Measurements from ENCODE around the gene ARHGEF28. TPM values are rescaled to one million over a fixed set of nuclear protein-coding genes. Genes with fewer than 3 reads are reported as not detected.

ARHGEF28 gene
- total RNA-seq, 2 experiments from 2014 or later = not detected

GRCh38 chr5:73851471-73852181, 225.6 kb downstream of the ARHGEF28 start:
- CTCF ChIA-PET = no interaction called here
- no peaks in the 10 kb centered on the region for H3K36me3 Mint-ChIP-seq

DNA sequence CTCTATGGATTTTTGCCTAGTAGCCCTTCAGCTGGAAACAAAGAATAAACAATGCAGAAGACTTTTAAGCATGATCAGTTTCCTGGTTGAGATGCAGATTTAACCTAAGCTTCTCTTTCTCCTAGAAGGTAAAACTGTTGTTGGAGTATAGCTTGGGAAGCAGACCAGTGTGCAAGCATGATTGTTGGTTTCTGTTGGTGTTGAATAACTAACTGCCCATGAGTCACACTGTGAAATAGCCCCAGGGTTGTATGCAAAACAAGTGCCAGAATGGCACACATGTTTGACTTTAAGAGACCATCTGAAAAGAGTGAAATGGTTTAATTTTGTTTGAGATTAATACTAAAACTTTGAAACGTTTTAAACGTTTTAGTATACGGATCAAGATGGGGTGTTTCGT, 227.1 kb downstream of the ARHGEF28 start:
- peaks cover 20% of the 10 kb centered on the region for H3K27me3 Mint-ChIP-seq
- DNase-seq (no peak), ATAC-seq (no peak)
- no peak overlapping the region for H3K4me3 Mint-ChIP-seq
- H3K27ac Mint-ChIP-seq = no peak overlapping the region
- H3K36me3 Mint-ChIP-seq = no peaks in the 10 kb centered on the region
- CTCF ChIA-PET = no interaction called here
- H3K9me3 Mint-ChIP-seq (ENCODE audit: low read depth) = no peaks in the 10 kb centered on the region
- no peaks in the 10 kb centered on the region for H3K4me1 Mint-ChIP-seq

More at GRCh38 chr5:73851471-73852181, 225.6 kb downstream of the ARHGEF28 start:
- peaks cover 25% of the 10 kb centered on the region for H3K27me3 Mint-ChIP-seq
- no peak overlapping the region for H3K4me3 Mint-ChIP-seq
- H3K27ac Mint-ChIP-seq = no peak overlapping the region
- ATAC-seq (no peak), DNase-seq (no peak)
- no peaks in the 10 kb centered on the region for H3K4me1 Mint-ChIP-seq
- H3K9me3 Mint-ChIP-seq (ENCODE audit: low read depth) = no peaks in the 10 kb centered on the region

- no peak for ATAC-seq
- H3K27ac Mint-ChIP-seq = no peak overlapping the region
- no peaks in the 10 kb centered on the region for H3K4me1 Mint-ChIP-seq
- no peaks in the 10 kb centered on the region for H3K36me3 Mint-ChIP-seq
- H3K4me3 Mint-ChIP-seq = no peak overlapping the region
- H3K9me3 Mint-ChIP-seq (ENCODE audit: low read depth) = no peaks in the 10 kb centered on the region
- no peak for DNase-seq
- H3K27me3 Mint-ChIP-seq = peaks cover 26% of the 10 kb centered on the region
- CTCF ChIA-PET = no interaction called here
Measured at GRCh38 chr5:73856997-73857396, 231.0 kb downstream of the ARHGEF28 start.

DNA sequence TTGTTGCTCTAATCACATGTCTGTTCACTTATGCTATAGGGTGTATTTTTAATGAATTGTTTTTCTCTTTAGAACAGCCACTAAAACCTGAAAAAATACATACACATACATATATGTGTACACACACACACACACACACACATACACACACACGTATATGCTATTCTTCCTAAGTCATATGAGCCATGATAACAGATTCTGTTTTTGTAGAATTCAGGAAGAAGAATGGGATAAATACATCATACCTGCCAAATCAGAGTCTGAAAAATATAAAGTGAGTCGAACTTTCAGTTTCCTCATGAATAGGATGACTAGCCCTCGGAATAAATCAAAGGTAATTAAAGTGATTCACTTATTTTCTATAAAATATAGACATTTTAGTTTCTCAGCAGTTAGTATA, 231.4 kb downstream of the ARHGEF28 start:
- H3K27ac Mint-ChIP-seq = no peak overlapping the region
- DNase-seq = no peak
- CTCF ChIA-PET = no interaction called here
- no peak overlapping the region for H3K4me3 Mint-ChIP-seq
- H3K27me3 Mint-ChIP-seq = peaks cover 29% of the 10 kb centered on the region
- no peaks in the 10 kb centered on the region for H3K36me3 Mint-ChIP-seq
- H3K4me1 Mint-ChIP-seq = no peaks in the 10 kb centered on the region
- no peaks in the 10 kb centered on the region for H3K9me3 Mint-ChIP-seq (ENCODE audit: low read depth)
- no peak for ATAC-seq

- Mint-ChIP-seq H3K27ac (no peak overlapping the region), H3K9me3 (ENCODE audit: low read depth) (no peaks in the 10 kb centered on the region), H3K4me3 (no peak overlapping the region), H3K27me3 (peaks cover 30% of the 10 kb centered on the region), H3K4me1 (no peaks in the 10 kb centered on the region), H3K36me3 (no peaks in the 10 kb centered on the region)
- DNase-seq (no peak), ATAC-seq (no peak)
- CTCF ChIA-PET = no interaction called here
Measured at GRCh38 chr5:73858054-73858453, 232.1 kb downstream of the ARHGEF28 start.

- Mint-ChIP-seq H3K27ac (no peak overlapping the region), H3K4me3 (no peak overlapping the region), H3K36me3 (no peaks in the 10 kb centered on the region), H3K4me1 (no peaks in the 10 kb centered on the region), H3K27me3 (peaks cover 37% of the 10 kb centered on the region), H3K9me3 (ENCODE audit: low read depth) (no peaks in the 10 kb centered on the region)
- DNase-seq = no peak
- no peak for ATAC-seq
- CTCF ChIA-PET = no interaction called here
Measured at GRCh38 chr5:73858776-73859175, 232.8 kb downstream of the ARHGEF28 start.

GRCh38 chr5:73859696-73860095, 233.7 kb downstream of the ARHGEF28 start:
- CTCF ChIA-PET = no interaction called here
- H3K4me1 Mint-ChIP-seq = no peaks in the 10 kb centered on the region
- no peaks in the 10 kb centered on the region for H3K9me3 Mint-ChIP-seq (ENCODE audit: low read depth)
- ATAC-seq (no peak), DNase-seq (no peak)
- H3K27me3 Mint-ChIP-seq = peaks cover 42% of the 10 kb centered on the region
- no peak overlapping the region for H3K27ac Mint-ChIP-seq
- H3K36me3 Mint-ChIP-seq = no peaks in the 10 kb centered on the region
- H3K4me3 Mint-ChIP-seq = no peak overlapping the region

GRCh38 chr5:73861313-73861988, 235.5 kb downstream of the ARHGEF28 start:
- Mint-ChIP-seq H3K27me3 (peaks cover 45% of the 10 kb centered on the region), H3K4me3 (no peak overlapping the region), H3K9me3 (ENCODE audit: low read depth) (no peaks in the 10 kb centered on the region), H3K36me3 (no peaks in the 10 kb centered on the region), H3K27ac (no peak overlapping the region), H3K4me1 (no peaks in the 10 kb centered on the region)
- DNase-seq = no peak
- CTCF ChIA-PET = no interaction called here
- no peak for ATAC-seq

DNA sequence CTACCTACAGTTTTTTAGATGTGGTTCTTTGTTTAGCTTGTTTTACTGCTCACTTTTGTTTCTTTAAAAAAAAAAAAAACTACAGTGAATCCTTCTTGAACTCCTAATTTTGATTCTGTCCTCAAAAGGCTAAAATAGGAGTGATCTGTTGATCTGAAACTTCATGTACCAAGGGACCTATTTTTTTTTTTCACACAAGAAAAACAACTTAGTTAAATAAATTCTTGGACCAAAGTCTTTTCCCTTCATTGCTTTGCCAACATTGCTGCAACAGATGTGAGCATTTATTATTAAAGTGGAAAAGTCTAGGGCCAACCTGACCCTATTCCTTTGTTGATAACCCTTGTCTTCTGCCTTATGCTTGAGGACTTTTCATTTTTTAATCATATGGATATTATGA, 236.8 kb downstream of the ARHGEF28 start:
- ATAC-seq (no peak), DNase-seq (no peak)
- no peaks in the 10 kb centered on the region for H3K36me3 Mint-ChIP-seq
- H3K27ac Mint-ChIP-seq = no peak overlapping the region
- CTCF ChIA-PET = no interaction called here
- H3K9me3 Mint-ChIP-seq (ENCODE audit: low read depth) = no peaks in the 10 kb centered on the region
- H3K4me3 Mint-ChIP-seq = no peak overlapping the region
- no peaks in the 10 kb centered on the region for H3K4me1 Mint-ChIP-seq
- H3K27me3 Mint-ChIP-seq = peaks cover 48% of the 10 kb centered on the region

DNA sequence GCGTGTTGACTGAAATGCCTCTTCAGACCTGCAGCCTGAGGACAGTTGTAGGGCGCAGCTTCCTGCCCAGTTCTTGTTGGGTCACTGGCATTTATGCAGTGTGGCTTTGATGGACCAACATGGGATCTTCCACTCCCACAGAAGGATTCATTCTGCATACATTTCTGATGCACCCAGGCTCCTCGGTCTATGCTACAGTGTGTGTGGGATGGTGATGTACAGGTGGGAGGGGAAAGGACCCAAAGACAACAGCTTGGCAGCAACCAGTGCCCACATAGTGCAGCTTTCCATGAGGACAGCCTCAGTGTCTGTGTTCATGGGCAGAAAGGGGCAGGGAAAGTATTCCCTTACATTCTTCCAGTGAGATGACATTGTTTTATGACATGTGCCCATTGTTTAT, 237.9 kb downstream of the ARHGEF28 start:
- Mint-ChIP-seq H3K36me3 (no peaks in the 10 kb centered on the region), H3K27me3 (peaks cover 43% of the 10 kb centered on the region), H3K4me3 (no peak overlapping the region), H3K27ac (no peak overlapping the region), H3K9me3 (ENCODE audit: low read depth) (no peaks in the 10 kb centered on the region), H3K4me1 (no peaks in the 10 kb centered on the region)
- DNase-seq = no peak
- CTCF ChIA-PET = no interaction called here
- no peak for ATAC-seq

- no peaks in the 10 kb centered on the region for H3K9me3 Mint-ChIP-seq (ENCODE audit: low read depth)
- no peak for ATAC-seq
- no peak overlapping the region for H3K27ac Mint-ChIP-seq
Measured at GRCh38 chr5:73865315-73865714, 239.3 kb downstream of the ARHGEF28 start.

DNA sequence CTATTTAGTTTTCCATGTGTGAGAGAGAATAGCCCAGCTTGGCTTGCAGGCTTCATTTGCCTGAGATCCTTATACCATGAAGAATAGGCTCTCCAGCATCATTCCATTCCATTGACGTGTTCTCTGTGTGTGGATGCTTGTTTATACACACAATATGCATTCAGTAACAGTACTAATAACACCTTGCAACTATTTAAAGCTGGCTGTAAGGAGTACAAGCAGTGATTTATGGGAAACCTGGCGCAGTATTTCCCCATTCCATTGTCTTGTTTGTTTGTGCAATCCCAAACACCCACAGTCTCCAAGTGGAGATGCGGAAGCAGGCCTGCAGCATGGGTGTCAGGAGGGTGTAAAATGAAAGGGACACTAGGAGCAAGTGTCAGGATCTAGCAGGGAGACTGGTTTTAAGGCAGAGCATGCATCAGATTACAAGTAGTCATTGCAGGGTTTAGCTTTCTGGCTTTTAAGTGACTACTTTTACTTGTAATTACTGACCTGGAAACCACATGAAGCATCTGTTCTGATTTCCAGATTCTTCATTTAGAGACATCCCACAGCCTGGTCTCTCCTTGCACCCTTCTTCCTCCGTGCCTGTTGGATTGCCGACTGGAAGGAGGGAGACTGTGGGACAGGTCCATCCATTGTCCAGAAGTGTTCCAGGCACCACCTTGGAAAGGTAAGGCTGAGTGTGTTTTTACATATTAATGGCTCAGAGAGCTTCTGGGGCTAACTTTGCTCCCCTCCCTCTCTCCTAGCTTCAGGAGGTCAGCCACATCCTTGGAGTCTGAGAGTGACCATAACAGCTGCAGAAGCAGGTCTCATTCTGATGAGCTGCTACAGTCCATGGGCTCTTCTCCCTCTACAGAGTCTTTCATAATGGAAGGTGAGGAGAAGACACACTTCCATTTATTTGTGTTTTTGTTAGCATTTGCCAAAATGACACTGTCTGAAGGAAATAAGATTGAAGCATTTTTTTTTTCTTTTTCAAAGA, 241.6 kb downstream of the ARHGEF28 start:
- H3K4me1 Mint-ChIP-seq = no peaks in the 10 kb centered on the region
- peaks cover 21% of the 10 kb centered on the region for H3K27me3 Mint-ChIP-seq
- ATAC-seq (no peak), DNase-seq (no peak)
- no peaks in the 10 kb centered on the region for H3K36me3 Mint-ChIP-seq
- no peaks in the 10 kb centered on the region for H3K9me3 Mint-ChIP-seq (ENCODE audit: low read depth)
- no peak overlapping the region for H3K27ac Mint-ChIP-seq
- no peak overlapping the region for H3K4me3 Mint-ChIP-seq
- CTCF ChIA-PET = no interaction called here

More at GRCh38 chr5:73865315-73865714, 239.3 kb downstream of the ARHGEF28 start:
- no peak overlapping the region for H3K4me3 Mint-ChIP-seq
- DNase-seq = no peak
- peaks cover 30% of the 10 kb centered on the region for H3K27me3 Mint-ChIP-seq
- H3K4me1 Mint-ChIP-seq = no peaks in the 10 kb centered on the region
- H3K36me3 Mint-ChIP-seq = no peaks in the 10 kb centered on the region
- CTCF ChIA-PET = no interaction called here

DNA sequence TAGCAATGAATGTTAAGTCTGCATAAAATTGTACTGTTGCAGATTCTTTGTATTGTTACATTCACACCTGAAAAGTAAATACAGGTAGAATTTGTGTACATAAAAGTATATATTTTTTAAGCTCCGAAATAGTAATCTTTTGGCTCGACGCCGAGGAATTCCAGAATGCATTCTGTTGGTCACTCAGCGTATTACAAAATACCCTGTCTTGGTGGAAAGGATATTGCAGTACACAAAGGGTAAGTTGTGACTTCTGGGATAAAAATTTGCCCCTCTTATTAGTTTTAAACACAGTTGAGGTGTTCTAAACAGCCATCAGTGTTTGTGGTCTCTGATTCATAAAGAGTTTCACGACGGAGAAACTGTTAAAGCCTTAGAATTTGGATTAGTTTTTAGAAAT, 257.6 kb downstream of the ARHGEF28 start:
- no peak for DNase-seq
- H3K4me1 Mint-ChIP-seq = no peaks in the 10 kb centered on the region
- H3K9me3 Mint-ChIP-seq (ENCODE audit: low read depth) = no peaks in the 10 kb centered on the region
- CTCF ChIA-PET = interaction anchor here (1.5 kb wide), 1 partner anchor 18 kb away, joined by 4 read pairs; no protein-coding TSS in a partner anchor
- ATAC-seq = no peak
- H3K27ac Mint-ChIP-seq = no peak overlapping the region
- H3K27me3 Mint-ChIP-seq = peaks cover 46% of the 10 kb centered on the region
- no peaks in the 10 kb centered on the region for H3K36me3 Mint-ChIP-seq
- H3K4me3 Mint-ChIP-seq = no peak overlapping the region

Measured in activated CD8-positive, alpha-beta memory T cell treated with anti-CD3 and anti-CD28 coated beads, Interleukin-2, amount 10 ng/mL, durations not matched to agents 7 days and 5 days (primary cell).